GM18867 (cell line): ENCODE measurements around the gene LDHA.
"Not testable (repeated sequence)": the region's sequence is repeated elsewhere in the genome, so short reads cannot be mapped to it uniquely, and the experiment has no call there.

Source experiments
- ATAC-seq: cut with Tn5 transposase; IDR thresholded peaks from one replicate; pipeline ENCODE4 v1.9.1; 2021; ENCODE audit warnings: mild to moderate bottlenecking, moderate library complexity; ENCODE audit not compliant: unreplicated experiment

Gene LDHA

DNA sequence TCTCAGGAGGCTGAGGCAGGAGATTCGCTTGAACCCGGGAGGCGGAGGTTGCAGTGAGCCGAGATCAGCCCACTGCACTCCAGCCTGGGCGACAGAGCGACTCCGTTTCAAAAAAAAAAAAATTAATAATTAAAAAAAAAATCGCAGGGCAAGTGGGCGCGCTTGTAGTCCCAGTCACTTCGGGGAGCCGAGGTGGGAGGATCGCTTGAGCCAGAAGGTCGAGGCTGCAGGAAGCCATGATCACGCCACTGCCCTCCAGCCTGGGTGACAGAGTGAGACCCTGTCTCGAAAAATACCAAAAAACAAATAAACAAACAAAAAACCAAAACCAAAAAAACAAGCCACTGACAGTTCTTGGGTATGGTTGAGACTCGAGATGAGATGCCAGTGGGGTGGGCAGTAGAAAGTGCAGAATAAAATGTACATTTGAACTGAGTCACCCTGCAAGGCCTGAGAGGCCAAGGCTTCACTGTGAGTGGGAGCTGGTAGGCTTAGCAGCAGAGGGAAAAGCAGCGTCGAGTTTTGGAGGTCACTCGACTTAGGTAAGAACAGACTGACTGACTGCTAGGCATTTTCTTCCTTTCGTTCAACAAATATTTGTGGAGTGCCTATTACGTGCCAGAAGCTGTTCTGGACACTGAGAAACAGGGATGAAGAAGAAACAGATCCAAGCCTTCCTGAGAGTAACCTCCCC, 635 bp upstream of the LDHA start:
- no peak for ATAC-seq

DNA sequence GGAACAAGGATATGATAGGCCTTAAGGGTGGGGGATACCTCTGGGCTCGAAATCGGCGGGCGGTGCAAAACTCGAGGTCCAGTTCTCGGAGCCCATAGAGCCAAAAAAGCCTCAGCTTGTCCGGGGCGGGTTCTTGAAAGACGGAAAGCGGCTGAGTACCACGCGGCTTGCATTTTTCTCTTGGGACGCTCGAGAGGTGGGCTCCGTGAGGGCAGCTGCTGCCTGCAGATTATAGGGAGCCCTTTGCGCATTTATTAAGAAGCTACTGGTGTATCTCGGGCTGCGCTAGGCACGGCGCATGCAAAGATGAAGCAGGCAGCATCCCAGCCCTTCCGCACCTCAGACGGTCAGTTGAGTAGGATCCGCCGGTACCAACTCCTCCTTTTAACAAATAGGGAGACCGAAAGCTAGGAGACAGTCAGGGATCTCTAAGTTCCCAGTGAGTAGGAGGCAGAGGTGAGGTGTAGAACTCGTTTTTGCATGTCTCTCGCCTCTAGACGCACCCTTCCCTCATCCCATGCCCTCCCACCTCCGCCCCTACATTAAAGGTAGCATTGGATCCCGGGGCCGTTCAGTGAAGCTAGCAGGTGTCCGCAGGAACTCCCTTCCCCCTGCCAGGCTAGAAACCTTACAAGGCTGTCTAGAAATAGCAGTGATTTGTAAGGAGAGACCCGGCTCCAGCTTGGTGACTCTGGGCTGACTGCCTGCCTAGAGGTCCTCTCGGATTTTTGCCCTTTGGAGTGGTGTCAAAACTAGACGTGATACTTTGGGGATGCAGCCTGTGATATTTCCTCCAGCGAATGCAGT, 768 bp downstream of the LDHA start:
- ATAC-seq = no peak

- peak; percentile 66 for ATAC-seq
These were observed 1.6 kb downstream of the LDHA start for GRCh38 chr11:18395735-18396504.

DNA sequence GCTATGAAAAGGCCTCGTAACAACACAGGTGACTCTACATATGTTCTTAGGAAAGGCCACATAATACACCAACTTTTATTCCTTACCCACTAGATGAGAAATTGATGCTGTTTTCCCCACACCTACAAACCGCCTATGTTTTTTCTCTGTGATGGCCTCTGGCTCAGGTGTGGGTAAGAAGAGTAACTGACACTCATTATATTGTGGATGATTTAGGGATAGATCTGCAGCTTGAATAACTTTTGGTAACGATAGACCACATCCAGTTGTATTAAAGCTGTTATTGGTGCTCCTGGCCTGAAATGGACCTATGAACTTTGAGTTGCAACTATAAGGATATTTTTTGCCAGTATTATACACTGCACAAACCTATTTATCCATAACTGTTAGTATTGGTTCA, 3.6 kb downstream of the LDHA start:
- ATAC-seq = no peak

DNA sequence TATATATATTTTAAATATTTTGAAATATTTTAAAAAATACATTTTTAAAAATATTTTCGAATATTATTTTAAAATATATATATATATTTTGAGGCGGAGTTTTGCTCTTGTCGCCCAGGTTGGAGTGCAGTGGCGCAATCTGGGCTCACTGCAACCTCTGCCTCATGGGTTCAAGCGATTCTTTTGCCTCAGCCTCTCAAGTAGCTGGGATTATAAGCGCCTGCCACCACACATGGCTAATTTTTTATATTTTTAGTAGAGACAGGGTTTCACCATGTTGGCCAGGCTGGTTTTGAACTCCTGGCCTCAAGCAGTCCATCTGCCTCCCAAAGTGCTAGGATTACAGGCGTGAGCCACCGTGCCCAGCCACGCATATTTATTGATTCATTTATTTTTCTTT, 6.7 kb downstream of the LDHA start:
- not testable (repeated sequence) for ATAC-seq

DNA sequence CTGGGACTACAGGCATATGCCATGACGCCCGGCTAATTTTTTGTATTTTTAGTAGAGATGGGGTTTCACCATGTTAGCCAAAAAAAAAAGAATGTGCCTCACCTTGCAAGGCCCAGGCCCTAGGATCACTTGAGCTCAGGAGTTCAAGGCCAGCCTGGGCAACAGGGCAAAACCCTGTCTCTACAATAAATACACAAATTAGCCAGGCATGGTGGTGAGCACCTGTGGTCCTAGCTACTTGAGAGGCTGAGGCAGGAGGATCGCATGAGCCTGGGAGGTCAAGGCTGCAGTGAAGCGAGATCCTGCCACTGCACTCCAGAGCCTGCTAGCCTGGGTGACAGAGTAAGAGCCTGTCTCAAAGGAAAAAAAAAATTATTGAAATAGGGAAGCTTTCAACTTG, 9.7 kb downstream of the LDHA start:
- ATAC-seq = no peak

DNA sequence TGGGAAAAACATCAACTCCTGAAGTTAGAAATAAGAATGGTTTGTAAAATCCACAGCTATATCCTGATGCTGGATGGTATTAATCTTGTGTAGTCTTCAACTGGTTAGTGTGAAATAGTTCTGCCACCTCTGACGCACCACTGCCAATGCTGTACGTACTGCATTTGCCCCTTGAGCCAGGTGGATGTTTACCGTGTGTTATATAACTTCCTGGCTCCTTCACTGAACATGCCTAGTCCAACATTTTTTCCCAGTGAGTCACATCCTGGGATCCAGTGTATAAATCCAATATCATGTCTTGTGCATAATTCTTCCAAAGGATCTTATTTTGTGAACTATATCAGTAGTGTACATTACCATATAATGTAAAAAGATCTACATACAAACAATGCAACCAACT, 13.0 kb downstream of the LDHA start:
- ATAC-seq = not testable (repeated sequence)

- ATAC-seq = no peak
These were observed 14.4 kb downstream of the LDHA start for GRCh38 chr11:18408558-18409291.

DNA sequence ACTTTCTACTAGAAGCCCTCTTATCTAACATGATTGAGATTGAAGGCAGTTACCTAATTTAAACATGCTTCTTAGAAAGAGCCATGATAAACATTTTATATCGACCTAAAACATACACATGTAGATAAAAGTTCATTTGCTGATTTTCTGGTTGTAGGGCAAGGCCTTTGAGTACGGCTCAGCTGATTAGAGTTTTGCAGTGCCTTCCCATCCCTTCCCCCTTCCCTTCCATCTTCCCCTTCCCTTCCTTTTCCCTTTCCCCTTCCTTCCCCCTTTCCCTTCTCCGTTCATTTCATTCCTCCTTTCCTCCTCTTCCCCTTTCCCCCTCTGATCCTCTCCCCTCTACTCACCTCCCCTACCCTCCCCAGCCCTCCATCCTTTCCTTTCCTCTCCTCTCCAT, 22.1 kb downstream of the LDHA start:
- no peak for ATAC-seq

GRCh38 chr11:18419040-18419439, 24.7 kb downstream of the LDHA start:
- ATAC-seq = no peak

GRCh38 chr11:18420067-18420466, 25.7 kb downstream of the LDHA start:
- ATAC-seq = no peak

DNA sequence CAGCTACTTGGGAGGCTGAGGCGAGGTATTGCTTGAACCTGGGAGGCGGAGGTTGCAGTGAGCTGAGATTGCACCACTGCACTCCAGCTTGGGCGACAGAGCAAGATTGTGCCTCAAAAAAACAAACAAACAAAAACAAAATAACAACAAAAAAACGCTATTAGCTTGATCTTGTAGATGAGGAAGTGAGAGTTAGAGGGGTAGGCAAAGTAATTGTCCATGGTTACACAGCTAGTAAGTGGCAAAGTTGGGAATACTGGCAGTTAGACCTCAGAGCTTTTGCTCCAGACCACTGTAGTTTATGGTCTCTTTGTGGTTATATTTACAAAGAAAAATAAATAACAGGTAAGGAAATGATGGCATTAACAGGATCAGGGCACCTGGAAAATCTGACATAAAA, 32.9 kb downstream of the LDHA start:
- no peak for ATAC-seq

DNA sequence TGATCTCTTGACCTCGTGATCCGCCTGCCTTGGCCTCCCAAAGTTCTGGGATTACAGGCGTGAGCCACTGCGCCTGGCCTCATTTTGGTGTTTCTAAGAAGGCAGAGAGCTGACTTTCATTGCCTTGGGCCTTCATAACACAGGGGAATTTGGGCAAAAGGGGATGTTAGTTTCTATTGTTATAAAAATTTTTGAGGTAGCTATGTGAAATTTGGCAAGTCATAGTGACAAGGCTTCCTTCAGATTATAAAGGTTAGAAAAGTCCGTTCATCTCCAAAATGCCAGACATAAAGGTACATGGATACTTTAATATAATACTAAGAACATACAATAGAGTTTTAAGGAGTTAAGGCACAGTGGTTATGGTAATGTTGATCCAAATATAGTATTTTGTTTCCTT, 35.0 kb downstream of the LDHA start:
- no peak for ATAC-seq

DNA sequence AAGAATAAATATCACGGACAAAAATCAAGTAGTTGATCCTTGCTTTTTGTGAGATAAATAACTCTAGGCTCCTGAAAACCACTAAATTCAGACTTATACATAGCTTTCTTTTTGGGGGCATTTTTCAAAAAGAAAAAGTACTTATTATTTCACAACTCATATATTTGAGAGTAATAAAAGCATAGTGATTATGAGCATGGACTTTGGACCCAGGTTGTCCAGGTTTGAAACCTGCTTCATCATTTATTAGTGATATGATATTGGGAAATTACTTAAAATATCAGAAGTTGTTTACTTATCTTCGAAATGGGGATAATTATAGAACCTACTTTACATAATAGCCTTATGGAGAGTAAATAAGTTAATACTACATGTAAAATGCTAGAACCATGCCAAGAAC, 44.3 kb downstream of the LDHA start:
- ATAC-seq = no peak

DNA sequence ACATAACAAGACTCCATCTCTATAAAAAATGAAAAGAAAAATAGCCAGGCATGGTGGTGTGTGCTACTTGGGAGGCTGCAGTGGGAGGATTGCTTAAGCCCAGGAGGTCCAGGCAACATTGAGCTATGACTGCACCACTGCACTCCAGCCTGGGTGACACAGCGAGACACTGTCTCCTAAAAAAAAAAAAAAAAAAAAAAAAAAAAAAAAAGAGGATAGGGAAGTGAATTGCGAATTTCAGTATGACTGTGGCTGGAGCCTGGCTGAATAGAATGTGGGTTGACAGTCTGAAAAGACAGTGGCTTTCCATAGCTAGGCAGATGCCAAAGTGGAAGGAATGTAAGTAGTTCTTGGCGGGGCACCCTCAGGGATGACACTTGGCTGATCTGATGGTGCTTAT, 54.9 kb downstream of the LDHA start:
- ATAC-seq = no peak

GRCh38 chr11:18452927-18453326, 58.6 kb downstream of the LDHA start:
- no peak for ATAC-seq

DNA sequence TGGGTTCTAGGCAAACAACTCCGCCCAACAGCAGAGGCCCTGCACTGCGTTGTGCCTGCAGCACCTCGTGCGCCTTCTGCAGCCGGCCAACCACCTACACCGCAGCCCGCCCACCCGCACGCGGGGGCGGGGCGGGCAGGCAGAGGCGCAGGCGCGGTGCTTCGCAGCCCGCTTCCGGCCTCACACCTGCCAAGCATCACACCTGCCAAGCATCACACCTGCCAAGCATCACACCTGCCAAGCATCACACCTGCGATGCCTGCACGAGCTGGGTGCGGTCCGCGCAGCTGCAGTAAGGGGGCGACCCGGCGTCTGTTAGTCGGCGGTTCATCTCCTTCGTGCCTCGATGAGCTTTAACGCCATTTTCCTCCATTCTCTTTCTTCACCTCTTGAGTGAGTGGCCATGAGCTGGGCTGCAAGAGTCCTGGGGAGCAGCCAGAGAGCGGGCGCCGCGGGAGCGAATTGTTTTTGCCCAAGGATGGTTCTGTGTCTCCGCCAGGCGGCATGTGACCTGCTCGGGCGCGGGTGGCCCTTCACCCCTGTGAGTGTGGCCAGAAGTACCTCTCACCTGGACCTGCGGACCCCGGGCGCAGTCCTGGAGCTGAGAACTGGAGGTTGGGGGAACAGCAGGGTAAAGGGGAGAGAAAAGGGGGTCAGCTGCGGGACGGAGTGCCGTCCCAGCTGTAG, 61.5 kb downstream of the LDHA start, which contains the start of gene LDHAL6A:
Gene LDHAL6A, plus strand, starts transcription at position 171 of the 687 bp plus-strand sequence. CDS start 825 bp downstream, outside the sequence.
- ATAC-seq = no peak

GRCh38 chr11:18457450-18457849, 63.1 kb downstream of the LDHA start:
- ATAC-seq = no peak
